Ascending aorta (tissue), 2 donors: ENCODE measurements around the gene PRODH2. TPM values are rescaled to one million over a fixed set of nuclear protein-coding genes. Genes with fewer than 3 reads are reported as not detected.

Experiments
- DNase-seq, 2 donors: peaks; one replicate each; pipeline ENCODE4 v3.0.0-alpha.2; 2019; ENCODE audit warnings: low spot score in 2 of 2
- H3K27ac ChIP-seq, 2 donors: fragments of 200-600 bp; sonication (generic); one replicate each; pipeline ENCODE4 v1.5.1; 2016 to 2017; ENCODE audit warnings: mild to moderate bottlenecking in 1 of 2
- H3K27me3 ChIP-seq: fragments of 200-600 bp; sonication (generic); one replicate; pipeline ENCODE4 v1.5.1; 2017
- H3K36me3 ChIP-seq, 2 donors: fragments of 200-600 bp; sonication (generic); one replicate each; pipeline ENCODE4 v1.5.1; 2016
- H3K4me1 ChIP-seq, 2 donors: fragments of 200-600 bp; sonication (generic); one replicate each; pipeline ENCODE4 v1.5.1; 2016 to 2017; ENCODE audit warnings: mild to moderate bottlenecking in 1 of 2
- H3K4me3 ChIP-seq, 2 donors: fragments of 200-600 bp; sonication (generic); one replicate each; pipeline ENCODE4 v1.5.1; 2016 to 2017; ENCODE audit warnings: mild to moderate bottlenecking in 1 of 2
- H3K9me3 ChIP-seq, 2 donors: fragments of 200-600 bp; sonication (generic); one replicate each; pipeline ENCODE4 v1.5.1; 2016
- intact Hi-C: fragments of 100-400 bp; cut with DNase I; formaldehyde crosslinking; loops from one replicate; pipeline ENCODE4 v1.15.1; 2023
- total RNA-seq: library from RNA; depleted of rRNA; stranded (reverse); fragments of >200 nt; gene quantifications from one replicate; pipeline ENCODE4 v1.1.0, GENCODE V29; 2016
- TF ChIP-seq, protein P1 (sequence below), 3 experiments: fragments of 200-600 bp in 2 of 3; fragments of 450-650 bp in 1 of 3; sonication (generic) in 2 of 3; IDR thresholded peaks; one replicate each; pipeline ENCODE4 v1.5.1; 2016 to 2019; ENCODE audit warnings: antibody characterized with exemption in 3 of 3, mild to moderate bottlenecking in 1 of 3, moderate library complexity in 1 of 3

PRODH2 gene
- total RNA-seq, 1 donor from 2014 or later = not detected

DNA sequence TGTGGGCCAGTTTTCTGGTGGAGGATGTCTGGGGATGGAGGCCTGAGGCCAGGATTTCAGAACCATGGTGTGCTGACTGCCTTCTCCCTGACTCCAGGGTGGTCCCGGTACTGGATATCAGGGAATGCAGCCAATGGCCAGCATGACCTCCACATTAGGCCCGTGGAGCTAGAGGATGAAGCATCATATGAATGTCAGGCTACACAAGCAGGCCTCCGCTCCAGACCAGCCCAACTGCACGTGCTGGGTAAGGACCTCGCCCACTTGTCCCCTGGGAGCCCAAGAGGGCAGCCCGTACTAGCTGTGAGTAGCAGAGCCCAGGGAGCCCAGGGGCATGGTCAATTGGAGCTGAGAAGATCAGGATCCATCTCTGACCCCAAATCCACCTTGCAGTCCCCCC lies 45.7 kb upstream of the PRODH2 start:
- H3K4me1 ChIP-seq = peaks cover 0 to 5% of the 10 kb centered on the region in 2 donors
- TF ChIP-seq, protein P1, sequence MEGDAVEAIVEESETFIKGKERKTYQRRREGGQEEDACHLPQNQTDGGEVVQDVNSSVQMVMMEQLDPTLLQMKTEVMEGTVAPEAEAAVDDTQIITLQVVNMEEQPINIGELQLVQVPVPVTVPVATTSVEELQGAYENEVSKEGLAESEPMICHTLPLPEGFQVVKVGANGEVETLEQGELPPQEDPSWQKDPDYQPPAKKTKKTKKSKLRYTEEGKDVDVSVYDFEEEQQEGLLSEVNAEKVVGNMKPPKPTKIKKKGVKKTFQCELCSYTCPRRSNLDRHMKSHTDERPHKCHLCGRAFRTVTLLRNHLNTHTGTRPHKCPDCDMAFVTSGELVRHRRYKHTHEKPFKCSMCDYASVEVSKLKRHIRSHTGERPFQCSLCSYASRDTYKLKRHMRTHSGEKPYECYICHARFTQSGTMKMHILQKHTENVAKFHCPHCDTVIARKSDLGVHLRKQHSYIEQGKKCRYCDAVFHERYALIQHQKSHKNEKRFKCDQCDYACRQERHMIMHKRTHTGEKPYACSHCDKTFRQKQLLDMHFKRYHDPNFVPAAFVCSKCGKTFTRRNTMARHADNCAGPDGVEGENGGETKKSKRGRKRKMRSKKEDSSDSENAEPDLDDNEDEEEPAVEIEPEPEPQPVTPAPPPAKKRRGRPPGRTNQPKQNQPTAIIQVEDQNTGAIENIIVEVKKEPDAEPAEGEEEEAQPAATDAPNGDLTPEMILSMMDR (IDR thresholded peaks at IDR 0.05) = no peak
- intact Hi-C loops = no loop called here
- H3K9me3 ChIP-seq = no peaks in the 10 kb centered on the region
- no peak overlapping the region for H3K4me3 ChIP-seq
- H3K36me3 ChIP-seq = no peaks in the 10 kb centered on the region
- peaks cover 5% of the 10 kb centered on the region for H3K27me3 ChIP-seq
- H3K27ac ChIP-seq = no peak overlapping the region
- no peak for DNase-seq

DNA sequence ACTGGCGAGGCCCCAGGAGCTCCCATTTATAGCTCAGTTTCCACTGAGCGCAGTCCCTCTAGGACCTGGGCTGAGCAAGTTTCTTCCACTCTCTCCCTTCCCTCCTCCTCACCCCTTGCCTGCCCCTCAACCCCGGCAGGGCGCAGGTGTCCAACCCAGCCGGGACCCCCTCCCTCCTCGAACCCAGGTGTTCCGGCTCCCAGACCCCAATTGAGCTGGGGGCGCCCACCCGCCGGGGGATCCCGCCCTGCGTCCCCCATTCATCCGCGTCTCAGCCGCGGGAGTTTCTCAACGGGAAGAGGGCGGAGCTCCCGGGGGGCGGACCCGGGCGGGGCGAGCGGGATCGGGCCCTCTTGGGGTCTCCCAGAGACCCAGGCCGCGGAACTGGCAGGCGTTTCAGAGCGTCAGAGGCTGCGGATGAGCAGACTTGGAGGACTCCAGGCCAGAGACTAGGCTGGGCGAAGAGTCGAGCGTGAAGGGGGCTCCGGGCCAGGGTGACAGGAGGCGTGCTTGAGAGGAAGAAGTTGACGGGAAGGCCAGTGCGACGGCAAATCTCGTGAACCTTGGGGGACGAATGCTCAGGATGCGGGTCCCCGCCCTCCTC lies 44.0 kb upstream of the PRODH2 start, which contains the start of gene KIRREL2:
KIRREL2 (plus strand) TSS at position 366 of the 604 bp plus-strand sequence; CDS start at position 575, 209 bp downstream.
- Histone ChIP-seq H3K27me3 (peaks cover 5% of the 10 kb centered on the region), H3K9me3 (no peaks in the 10 kb centered on the region), H3K4me3 (peak within 1 kb of the TSS; percentile 51 to 60), H3K4me1 (peaks cover 0 to 5% of the 10 kb centered on the region in 2 donors), H3K36me3 (no peaks in the 10 kb centered on the region), H3K27ac (no peak within 1 kb of the TSS)
- intact Hi-C loops = no loop called here
- no peak for DNase-seq
- TF ChIP-seq, protein P1 (IDR thresholded peaks at IDR 0.05) = no peak

DNA sequence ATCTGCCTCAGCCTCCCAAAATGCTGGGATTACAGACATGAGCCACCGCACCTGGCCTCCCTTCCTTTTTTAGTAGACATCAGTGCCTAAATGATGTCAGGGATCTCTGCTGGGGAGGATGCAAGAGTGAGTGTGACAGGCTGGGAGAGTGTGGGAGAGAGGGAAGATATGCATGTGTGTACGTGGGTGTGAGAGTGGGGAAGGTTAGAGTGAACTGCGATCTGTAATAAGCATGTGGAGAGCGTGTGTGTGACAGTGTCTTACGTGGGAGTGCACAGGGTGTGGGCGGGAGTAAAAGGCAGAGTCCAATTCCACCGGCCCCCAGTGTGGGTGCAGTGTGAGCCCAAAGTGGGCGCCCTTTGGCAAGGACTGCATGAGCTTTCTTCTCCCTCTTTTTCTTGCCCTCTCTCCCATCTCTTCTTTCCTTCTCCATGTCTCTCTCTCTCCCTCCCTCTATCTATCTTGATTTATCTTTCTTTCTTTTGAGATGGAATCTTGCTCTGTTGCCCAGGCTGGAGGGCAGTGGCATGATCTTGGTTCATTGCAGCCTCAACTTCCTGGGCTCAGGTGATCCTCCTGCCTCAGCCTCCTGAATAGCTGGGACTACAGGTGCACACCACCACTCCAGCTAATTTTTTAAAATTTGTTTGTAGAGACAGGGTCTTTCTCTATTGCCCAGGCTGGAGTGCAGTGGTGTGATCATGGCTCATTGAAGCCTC lies 40.6 kb upstream of the PRODH2 start:
- Histone ChIP-seq H3K4me1 (peaks cover 0 to 5% of the 10 kb centered on the region in 2 donors), H3K4me3 (no peak overlapping the region), H3K27me3 (peaks cover 5% of the 10 kb centered on the region), H3K9me3 (no peaks in the 10 kb centered on the region), H3K36me3 (no peaks in the 10 kb centered on the region), H3K27ac (no peak overlapping the region)
- intact Hi-C loops = no loop called here
- TF ChIP-seq, protein P1 (IDR thresholded peaks at IDR 0.05) = no peak
- DNase-seq = no peak

DNA sequence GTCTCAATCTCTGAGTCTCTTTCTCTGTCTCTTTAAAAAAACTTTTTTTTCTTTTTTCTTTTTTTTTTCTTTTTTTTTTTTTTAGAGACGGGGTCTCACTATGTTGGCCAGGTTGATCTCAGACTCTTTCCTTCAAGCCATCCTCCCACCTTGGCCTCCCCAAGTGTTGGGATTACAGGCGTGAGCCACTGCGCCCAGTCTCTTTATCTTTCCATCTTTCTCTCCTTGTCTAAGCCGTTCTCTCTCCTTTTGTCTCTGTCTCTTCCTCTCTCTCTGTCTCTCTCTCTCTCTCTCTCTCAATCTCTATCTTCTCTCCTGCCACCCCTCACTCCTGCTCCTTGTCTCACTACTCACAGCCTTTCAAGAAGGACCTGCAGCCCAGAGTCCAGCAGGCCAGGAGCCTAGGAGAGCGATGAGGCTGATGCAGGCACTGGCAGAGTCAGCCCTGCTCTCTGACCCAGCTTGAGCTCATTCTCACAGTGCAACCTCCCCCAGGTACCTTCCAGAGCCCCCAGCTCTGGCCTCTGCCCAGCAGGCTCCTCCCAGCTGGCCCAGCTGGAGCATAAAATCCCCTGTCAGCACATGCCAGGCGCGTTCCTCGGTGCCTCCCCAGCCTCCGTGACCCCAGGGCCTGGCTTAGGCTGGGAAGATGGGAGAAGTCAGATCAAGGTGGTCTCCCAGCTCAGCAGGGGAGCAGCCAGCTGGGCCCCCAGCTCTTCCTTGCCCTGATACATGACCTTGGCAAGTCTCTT lies 39.6 kb upstream of the PRODH2 start, which contains the start of gene NPHS1:
NPHS1 (minus strand) TSS at position 476 of the 752 bp plus-strand sequence. CDS start 667 bp downstream, outside the sequence.
- Histone ChIP-seq H3K4me1 (peaks cover 0 to 5% of the 10 kb centered on the region in 2 donors), H3K9me3 (no peaks in the 10 kb centered on the region), H3K27ac (no peak within 1 kb of the TSS), H3K36me3 (no peaks in the 10 kb centered on the region), H3K27me3 (peaks cover 5% of the 10 kb centered on the region), H3K4me3 (no peak within 1 kb of the TSS)
- DNase-seq = no peak
- TF ChIP-seq, protein P1 (IDR thresholded peaks at IDR 0.05) = no peak
- intact Hi-C loops = no loop called here

DNA sequence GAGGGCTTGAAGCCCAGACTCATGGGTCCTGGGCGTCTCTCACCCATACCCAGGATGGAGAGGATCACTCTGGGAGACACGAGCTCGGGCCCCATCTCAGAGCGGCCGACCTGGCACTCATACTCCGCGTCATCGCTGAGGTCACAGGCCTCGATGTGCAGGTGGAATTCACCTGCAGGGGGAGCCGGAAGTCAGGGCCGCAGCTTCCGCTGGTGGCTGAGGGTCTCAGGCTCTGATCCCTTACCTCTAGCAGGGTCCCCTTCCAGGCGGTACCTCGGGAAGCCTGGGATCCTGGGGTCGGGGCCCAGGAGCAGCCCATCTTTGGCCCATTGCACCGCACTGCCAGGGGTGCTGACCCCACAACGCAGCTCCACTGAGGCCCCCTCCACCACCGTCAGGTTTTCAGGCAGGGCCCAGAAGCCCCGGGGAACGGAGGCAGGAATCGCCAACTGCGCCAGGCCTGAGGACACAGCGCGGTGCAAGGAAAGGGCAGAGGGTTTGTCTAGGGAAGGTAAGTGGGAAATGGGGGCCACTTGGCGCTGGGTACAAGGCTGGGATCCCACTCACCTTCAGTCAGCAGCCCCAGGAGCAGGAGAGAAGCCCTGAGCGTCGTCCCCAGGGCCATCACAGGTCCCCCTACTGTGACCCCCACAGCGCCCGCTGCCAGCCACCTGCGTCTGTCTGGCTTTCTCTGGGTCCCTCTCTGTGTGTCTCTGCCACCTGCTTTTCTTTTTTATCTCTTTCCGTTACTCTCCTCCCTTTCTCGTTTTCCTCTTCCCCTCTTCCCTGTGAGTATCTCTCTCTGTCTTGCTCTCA lies 38.8 kb upstream of the PRODH2 start:
- TF ChIP-seq, protein P1 (IDR thresholded peaks at IDR 0.05) = no peak
- no peak overlapping the region for H3K4me3 ChIP-seq
- no peaks in the 10 kb centered on the region for H3K36me3 ChIP-seq
- H3K4me1 ChIP-seq = peaks cover 0 to 3% of the 10 kb centered on the region in 2 donors
- H3K27ac ChIP-seq = no peak overlapping the region
- peaks cover 5% of the 10 kb centered on the region for H3K27me3 ChIP-seq
- no peak for DNase-seq
- H3K9me3 ChIP-seq = no peaks in the 10 kb centered on the region
- intact Hi-C loops = no loop called here
